CD4-positive, alpha-beta T cell treated with Interleukin-6 at 100 ng/mL for 8 hours (primary cell): Measurements from ENCODE around the gene OR1K1.
"Not testable (repeated sequence)": the region's sequence is repeated elsewhere in the genome, so short reads cannot be mapped to it uniquely, and the experiment has no call there.

ENCODE experiments used
- DNase-seq: peaks from one replicate; pipeline ENCODE4 v3.0.0-alpha.2; 2020; ENCODE audit warnings: mixed read lengths, low spot score

OR1K1 gene

GRCh38 chr9:122812736-122813135, 12.8 kb downstream of the OR1K1 start:
- DNase-seq = no peak

- no peak for DNase-seq
These were observed 14.6 kb downstream of the OR1K1 start for GRCh38 chr9:122814545-122814944.

GRCh38 chr9:122815544-122815943, 15.6 kb downstream of the OR1K1 start:
- no peak for DNase-seq

GRCh38 chr9:122816163-122816867, 16.4 kb downstream of the OR1K1 start:
- peak; percentile 55 for DNase-seq

- DNase-seq = no peak
These were observed 19.4 kb downstream of the OR1K1 start for GRCh38 chr9:122819326-122819725.

- no peak for DNase-seq
These were observed 20.0 kb downstream of the OR1K1 start for GRCh38 chr9:122819791-122820489.

GRCh38 chr9:122820490-122820845, 20.5 kb downstream of the OR1K1 start:
- no peak for DNase-seq

- DNase-seq = no peak
These were observed 21.5 kb downstream of the OR1K1 start for GRCh38 chr9:122821278-122821943.

GRCh38 chr9:122822056-122822455, 22.1 kb downstream of the OR1K1 start:
- no peak for DNase-seq

GRCh38 chr9:122822938-122823337, 23.0 kb downstream of the OR1K1 start:
- no peak for DNase-seq

GRCh38 chr9:122827761-122828093, 27.8 kb downstream of the OR1K1 start:
- DNase-seq = no peak

- not testable (repeated sequence) for DNase-seq
These were observed 29.0 kb downstream of the OR1K1 start for GRCh38 chr9:122828965-122829284.

GRCh38 chr9:122832194-122832593, 32.3 kb downstream of the OR1K1 start:
- DNase-seq = no peak

- peak; percentile 32 for DNase-seq
These were observed 35.4 kb downstream of the OR1K1 start for GRCh38 chr9:122835313-122835731.

GRCh38 chr9:122837266-122837850, 37.4 kb downstream of the OR1K1 start:
- no peak for DNase-seq

GRCh38 chr9:122838441-122838840, 38.5 kb downstream of the OR1K1 start:
- not testable (repeated sequence) for DNase-seq

- DNase-seq = no peak
These were observed 41.6 kb downstream of the OR1K1 start for GRCh38 chr9:122841501-122841900.

- DNase-seq = no peak
These were observed 44.2 kb downstream of the OR1K1 start for GRCh38 chr9:122844137-122844536.

- no peak for DNase-seq
These were observed 45.2 kb downstream of the OR1K1 start for GRCh38 chr9:122845116-122845515.

- no peak for DNase-seq
These were observed 46.5 kb downstream of the OR1K1 start for GRCh38 chr9:122846371-122846940.

GRCh38 chr9:122848256-122848943, 48.5 kb downstream of the OR1K1 start:
- DNase-seq = no peak
